HepG2 (cell line): Measurements from ENCODE around the gene PIGW. TPM values are rescaled to one million over a fixed set of nuclear protein-coding genes. Genes with fewer than 3 reads are reported as not detected.

ENCODE experiments used
- ARID2 ChIP-seq: sonication (generic); formaldehyde crosslinking; IDR thresholded peaks from 2 replicates; pipeline ENCODE4 v1.8.1; 2022; ENCODE audit warnings: mild to moderate bottlenecking, missing genetic modification reagents, borderline replicate concordance
- CHCHD3 ChIP-seq: sonication (generic); formaldehyde crosslinking; IDR thresholded peaks from 2 replicates; pipeline ENCODE4 v1.8.0; 2022; ENCODE audit warnings: mild to moderate bottlenecking, missing genetic modification reagents, moderate library complexity
- GTF3A ChIP-seq: sonication (generic); formaldehyde crosslinking; conservative IDR thresholded peaks from 2 replicates; pipeline ENCODE4 v1.4.0; 2020; ENCODE audit warnings: mild to moderate bottlenecking, missing genetic modification reagents
- MAZ ChIP-seq, 2 experiments: sonication (generic) in 1 of 2; formaldehyde crosslinking in 1 of 2; IDR thresholded peaks; 2 replicates each; pipeline versions ENCODE4 v1.5.0 to v1.6.1; 2012 to 2020; ENCODE audit warnings: low read depth in 2 of 2, mild to moderate bottlenecking in 2 of 2, borderline replicate concordance in 1 of 2, improper control_type of control experiment in 1 of 2, low read length in 1 of 2, missing genetic modification reagents in 1 of 2, moderate library complexity in 1 of 2
- TOE1 ChIP-seq: sonication (generic); formaldehyde crosslinking; IDR thresholded peaks from 2 replicates; pipeline ENCODE4 v1.4.0; 2020; ENCODE audit warnings: mild to moderate bottlenecking, missing genetic modification reagents
- ZKSCAN5 ChIP-seq: sonication (generic); formaldehyde crosslinking; IDR thresholded peaks from 2 replicates; pipeline ENCODE4 v1.5.1; 2020; ENCODE audit warnings: mild to moderate bottlenecking, missing genetic modification reagents
- ZNF383 ChIP-seq: sonication (generic); formaldehyde crosslinking; IDR thresholded peaks from 2 replicates; pipeline ENCODE4 v1.4.0; 2020; ENCODE audit warnings: missing genetic modification reagents, mild to moderate bottlenecking, borderline replicate concordance
- polyA plus RNA-seq, 8 experiments: library from polyadenylated mRNA; depleted of rRNA in 3 of 8; stranded (reverse) in 7 of 8; unstranded in 1 of 8; fragments of >200 nt; fragmentation: Illumina TruSeq in 4 of 8; extraction: Trizol in 4 of 8; gene quantifications; 2 replicates each; pipeline versions ENCODE4 v1.2.1 to v1.2.3, GENCODE V29; 2011 to 2016; ENCODE audit warnings: low read depth in 4 of 8, missing spikeins in 1 of 8, mixed read lengths in 1 of 8; ENCODE audit not compliant: insufficient read depth in 1 of 8
- total RNA-seq, 5 experiments: library from RNA; depleted of rRNA; stranded (reverse); fragments of >200 nt; fragmentation: Illumina TruSeq; extraction: Trizol; gene quantifications; 2 replicates each; pipeline ENCODE4 v1.2.3, GENCODE V29; 2016; ENCODE audit warnings: low read depth in 1 of 5
- TF ChIP-seq, protein P1 (sequence below): sonication (generic); formaldehyde crosslinking; IDR thresholded peaks from 2 replicates; pipeline ENCODE4 v1.8.0; 2022; ENCODE audit warnings: missing genetic modification reagents, mild to moderate bottlenecking, moderate library complexity, borderline replicate concordance
- TF ChIP-seq, protein P2 (sequence below): sonication (generic); formaldehyde crosslinking; IDR thresholded peaks from 2 replicates; pipeline ENCODE4 v1.5.0; 2020; ENCODE audit warnings: mild to moderate bottlenecking, missing genetic modification reagents, borderline replicate concordance
- TF ChIP-seq, protein P3 (sequence below): sonication (generic); formaldehyde crosslinking; IDR thresholded peaks from 2 replicates; pipeline ENCODE4 v1.5.0; 2020; ENCODE audit warnings: mild to moderate bottlenecking, missing genetic modification reagents

The PIGW gene
- total and polyA plus RNA-seq, 2 of the 13 experiments (the other 11 are each of a cell fraction or from before 2014, with no cell fraction given) = 9.0 to 24.0 TPM

DNA sequence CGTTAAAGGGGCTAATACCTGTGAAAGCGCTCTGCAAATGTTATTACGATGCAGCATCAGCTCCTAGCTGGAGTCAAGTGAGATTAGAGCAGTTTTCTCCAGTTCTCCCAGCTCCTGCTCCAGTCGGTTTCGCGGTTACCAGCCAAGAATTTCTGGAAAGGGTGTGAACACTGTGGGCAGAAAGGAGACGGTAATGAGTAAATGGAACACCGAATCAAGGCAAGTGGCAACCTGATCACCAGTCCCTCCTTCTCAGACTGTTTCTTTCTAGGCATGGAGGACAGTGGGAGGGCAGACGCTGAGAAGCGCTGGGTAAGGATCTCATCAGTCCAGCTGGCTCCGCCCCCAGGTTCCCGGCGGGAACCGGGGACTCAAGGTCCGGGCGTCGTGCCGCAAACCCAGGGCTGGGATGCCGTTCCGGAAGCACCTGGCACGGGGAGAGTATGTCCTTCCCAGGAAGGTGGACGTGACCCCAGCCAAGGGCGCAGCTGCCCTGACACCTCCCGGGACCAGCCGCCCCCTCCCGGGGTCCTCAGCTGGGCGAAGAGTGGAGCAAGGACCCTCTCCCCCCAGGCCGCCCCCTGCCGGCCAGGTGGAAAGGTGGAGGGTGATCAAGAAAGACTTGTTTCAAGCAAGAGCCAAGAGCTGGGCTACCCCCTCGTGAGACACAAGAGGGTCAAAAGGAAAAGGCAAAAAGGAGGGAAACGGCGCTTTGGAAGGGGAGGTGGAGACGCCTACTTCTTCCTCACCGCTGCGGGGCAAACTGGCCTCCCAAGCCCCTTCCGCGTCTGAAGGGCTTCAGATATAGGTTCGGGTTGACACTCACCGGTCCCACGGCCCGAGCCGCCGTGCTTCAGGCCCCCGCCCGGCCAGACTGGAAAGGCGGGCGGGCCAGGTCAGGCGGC, 600 bp upstream of the PIGW start (continued):
- TF ChIP-seq ARID2 (CRISPR knock-in tag) (no peak), TOE1 (CRISPR knock-in tag) (no peak), CHCHD3 (no peak), MAZ (IDR thresholded peaks at IDR 0.05; ENCODE audit: borderline replicate concordance, low read depth, low read length) (no peak), MAZ (CRISPR knock-in tag; IDR thresholded peaks at IDR 0.05; ENCODE audit: low read depth) (peak; percentile 20), ZNF383 (no peak), GTF3A (CRISPR knock-in tag) (no peak), ZKSCAN5 (CRISPR knock-in tag) (no peak)
- TF ChIP-seq, protein P1, sequence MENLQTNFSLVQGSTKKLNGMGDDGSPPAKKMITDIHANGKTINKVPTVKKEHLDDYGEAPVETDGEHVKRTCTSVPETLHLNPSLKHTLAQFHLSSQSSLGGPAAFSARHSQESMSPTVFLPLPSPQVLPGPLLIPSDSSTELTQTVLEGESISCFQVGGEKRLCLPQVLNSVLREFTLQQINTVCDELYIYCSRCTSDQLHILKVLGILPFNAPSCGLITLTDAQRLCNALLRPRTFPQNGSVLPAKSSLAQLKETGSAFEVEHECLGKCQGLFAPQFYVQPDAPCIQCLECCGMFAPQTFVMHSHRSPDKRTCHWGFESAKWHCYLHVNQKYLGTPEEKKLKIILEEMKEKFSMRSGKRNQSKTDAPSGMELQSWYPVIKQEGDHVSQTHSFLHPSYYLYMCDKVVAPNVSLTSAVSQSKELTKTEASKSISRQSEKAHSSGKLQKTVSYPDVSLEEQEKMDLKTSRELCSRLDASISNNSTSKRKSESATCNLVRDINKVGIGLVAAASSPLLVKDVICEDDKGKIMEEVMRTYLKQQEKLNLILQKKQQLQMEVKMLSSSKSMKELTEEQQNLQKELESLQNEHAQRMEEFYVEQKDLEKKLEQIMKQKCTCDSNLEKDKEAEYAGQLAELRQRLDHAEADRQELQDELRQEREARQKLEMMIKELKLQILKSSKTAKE (CRISPR knock-in tag) = 0 out of 2 replicates have a peak, but pooled peaks have one; percentile 47
- TF ChIP-seq, protein P2, sequence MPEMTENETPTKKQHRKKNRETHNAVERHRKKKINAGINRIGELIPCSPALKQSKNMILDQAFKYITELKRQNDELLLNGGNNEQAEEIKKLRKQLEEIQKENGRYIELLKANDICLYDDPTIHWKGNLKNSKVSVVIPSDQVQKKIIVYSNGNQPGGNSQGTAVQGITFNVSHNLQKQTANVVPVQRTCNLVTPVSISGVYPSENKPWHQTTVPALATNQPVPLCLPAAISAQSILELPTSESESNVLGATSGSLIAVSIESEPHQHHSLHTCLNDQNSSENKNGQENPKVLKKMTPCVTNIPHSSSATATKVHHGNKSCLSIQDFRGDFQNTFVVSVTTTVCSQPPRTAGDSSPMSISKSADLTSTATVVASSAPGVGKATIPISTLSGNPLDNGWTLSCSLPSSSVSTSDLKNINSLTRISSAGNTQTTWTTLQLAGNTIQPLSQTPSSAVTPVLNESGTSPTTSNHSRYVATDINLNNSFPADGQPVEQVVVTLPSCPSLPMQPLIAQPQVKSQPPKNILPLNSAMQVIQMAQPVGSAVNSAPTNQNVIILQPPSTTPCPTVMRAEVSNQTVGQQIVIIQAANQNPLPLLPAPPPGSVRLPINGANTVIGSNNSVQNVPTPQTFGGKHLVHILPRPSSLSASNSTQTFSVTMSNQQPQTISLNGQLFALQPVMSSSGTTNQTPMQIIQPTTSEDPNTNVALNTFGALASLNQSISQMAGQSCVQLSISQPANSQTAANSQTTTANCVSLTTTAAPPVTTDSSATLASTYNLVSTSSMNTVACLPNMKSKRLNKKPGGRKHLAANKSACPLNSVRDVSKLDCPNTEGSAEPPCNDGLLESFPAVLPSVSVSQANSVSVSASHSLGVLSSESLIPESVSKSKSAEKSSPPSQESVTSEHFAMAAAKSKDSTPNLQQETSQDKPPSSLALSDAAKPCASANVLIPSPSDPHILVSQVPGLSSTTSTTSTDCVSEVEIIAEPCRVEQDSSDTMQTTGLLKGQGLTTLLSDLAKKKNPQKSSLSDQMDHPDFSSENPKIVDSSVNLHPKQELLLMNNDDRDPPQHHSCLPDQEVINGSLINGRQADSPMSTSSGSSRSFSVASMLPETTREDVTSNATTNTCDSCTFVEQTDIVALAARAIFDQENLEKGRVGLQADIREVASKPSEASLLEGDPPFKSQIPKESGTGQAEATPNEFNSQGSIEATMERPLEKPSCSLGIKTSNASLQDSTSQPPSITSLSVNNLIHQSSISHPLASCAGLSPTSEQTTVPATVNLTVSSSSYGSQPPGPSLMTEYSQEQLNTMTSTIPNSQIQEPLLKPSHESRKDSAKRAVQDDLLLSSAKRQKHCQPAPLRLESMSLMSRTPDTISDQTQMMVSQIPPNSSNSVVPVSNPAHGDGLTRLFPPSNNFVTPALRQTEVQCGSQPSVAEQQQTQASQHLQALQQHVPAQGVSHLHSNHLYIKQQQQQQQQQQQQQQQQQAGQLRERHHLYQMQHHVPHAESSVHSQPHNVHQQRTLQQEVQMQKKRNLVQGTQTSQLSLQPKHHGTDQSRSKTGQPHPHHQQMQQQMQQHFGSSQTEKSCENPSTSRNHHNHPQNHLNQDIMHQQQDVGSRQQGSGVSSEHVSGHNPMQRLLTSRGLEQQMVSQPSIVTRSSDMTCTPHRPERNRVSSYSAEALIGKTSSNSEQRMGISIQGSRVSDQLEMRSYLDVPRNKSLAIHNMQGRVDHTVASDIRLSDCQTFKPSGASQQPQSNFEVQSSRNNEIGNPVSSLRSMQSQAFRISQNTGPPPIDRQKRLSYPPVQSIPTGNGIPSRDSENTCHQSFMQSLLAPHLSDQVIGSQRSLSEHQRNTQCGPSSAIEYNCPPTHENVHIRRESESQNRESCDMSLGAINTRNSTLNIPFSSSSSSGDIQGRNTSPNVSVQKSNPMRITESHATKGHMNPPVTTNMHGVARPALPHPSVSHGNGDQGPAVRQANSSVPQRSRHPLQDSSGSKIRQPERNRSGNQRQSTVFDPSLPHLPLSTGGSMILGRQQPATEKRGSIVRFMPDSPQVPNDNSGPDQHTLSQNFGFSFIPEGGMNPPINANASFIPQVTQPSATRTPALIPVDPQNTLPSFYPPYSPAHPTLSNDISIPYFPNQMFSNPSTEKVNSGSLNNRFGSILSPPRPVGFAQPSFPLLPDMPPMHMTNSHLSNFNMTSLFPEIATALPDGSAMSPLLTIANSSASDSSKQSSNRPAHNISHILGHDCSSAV (CRISPR knock-in tag) = no peak
- TF ChIP-seq, protein P3, sequence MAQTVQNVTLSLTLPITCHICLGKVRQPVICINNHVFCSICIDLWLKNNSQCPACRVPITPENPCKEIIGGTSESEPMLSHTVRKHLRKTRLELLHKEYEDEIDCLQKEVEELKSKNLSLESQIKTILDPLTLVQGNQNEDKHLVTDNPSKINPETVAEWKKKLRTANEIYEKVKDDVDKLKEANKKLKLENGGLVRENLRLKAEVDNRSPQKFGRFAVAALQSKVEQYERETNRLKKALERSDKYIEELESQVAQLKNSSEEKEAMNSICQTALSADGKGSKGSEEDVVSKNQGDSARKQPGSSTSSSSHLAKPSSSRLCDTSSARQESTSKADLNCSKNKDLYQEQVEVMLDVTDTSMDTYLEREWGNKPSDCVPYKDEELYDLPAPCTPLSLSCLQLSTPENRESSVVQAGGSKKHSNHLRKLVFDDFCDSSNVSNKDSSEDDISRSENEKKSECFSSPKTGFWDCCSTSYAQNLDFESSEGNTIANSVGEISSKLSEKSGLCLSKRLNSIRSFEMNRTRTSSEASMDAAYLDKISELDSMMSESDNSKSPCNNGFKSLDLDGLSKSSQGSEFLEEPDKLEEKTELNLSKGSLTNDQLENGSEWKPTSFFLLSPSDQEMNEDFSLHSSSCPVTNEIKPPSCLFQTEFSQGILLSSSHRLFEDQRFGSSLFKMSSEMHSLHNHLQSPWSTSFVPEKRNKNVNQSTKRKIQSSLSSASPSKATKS = 0 out of 2 replicates have a peak, but pooled peaks have one; percentile 28
